Measurements from ENCODE around the gene TEK.
"Not testable (repeated sequence)": the region's sequence is repeated elsewhere in the genome, so short reads cannot be mapped to it uniquely, and the experiment has no call there.

Gene TEK

GRCh38 chr9:27202056-27202455 lies 93.0 kb downstream of the TEK start:
- H3K4me1 ChIP-seq (ENCODE audit: control insufficient read depth, low read depth, low read length): no peaks in the 10 kb centered on the region
- no peak overlapping the region for H3K9ac ChIP-seq (ENCODE audit: low read length)
- no peaks in the 10 kb centered on the region for H3K36me3 ChIP-seq (ENCODE audit: control insufficient read depth, low read depth, low read length)
- no peaks in the 10 kb centered on the region for H3K9me3 ChIP-seq (ENCODE audit: control insufficient read depth, low read depth, low read length)
- no peak overlapping the region for H3K4me3 ChIP-seq (ENCODE audit: low read length)
- no peak overlapping the region for H3K27ac ChIP-seq (ENCODE audit: low read length)
- no peaks in the 10 kb centered on the region for H3K27me3 ChIP-seq (ENCODE audit: control insufficient read depth, insufficient read depth, low read length)

GRCh38 chr9:27203783-27204182 lies 94.8 kb downstream of the TEK start:
- H3K27me3 ChIP-seq (ENCODE audit: control insufficient read depth, insufficient read depth, low read length): no peaks in the 10 kb centered on the region
- H3K36me3 ChIP-seq (ENCODE audit: control insufficient read depth, low read depth, low read length): no peaks in the 10 kb centered on the region
- H3K4me3 ChIP-seq (ENCODE audit: low read length): no peak overlapping the region
- H3K4me1 ChIP-seq (ENCODE audit: control insufficient read depth, low read depth, low read length): no peaks in the 10 kb centered on the region
- no peak overlapping the region for H3K27ac ChIP-seq (ENCODE audit: low read length)
- H3K9ac ChIP-seq (ENCODE audit: low read length): no peak overlapping the region
- no peaks in the 10 kb centered on the region for H3K9me3 ChIP-seq (ENCODE audit: control insufficient read depth, low read depth, low read length)

GRCh38 chr9:27204578-27204977 lies 95.6 kb downstream of the TEK start:
- Histone ChIP-seq H3K9ac (ENCODE audit: low read length) (no peak overlapping the region), H3K9me3 (ENCODE audit: control insufficient read depth, low read depth, low read length) (no peaks in the 10 kb centered on the region), H3K4me1 (ENCODE audit: control insufficient read depth, low read depth, low read length) (no peaks in the 10 kb centered on the region), H3K4me3 (ENCODE audit: low read length) (no peak overlapping the region), H3K27me3 (ENCODE audit: control insufficient read depth, insufficient read depth, low read length) (no peaks in the 10 kb centered on the region), H3K36me3 (ENCODE audit: control insufficient read depth, low read depth, low read length) (no peaks in the 10 kb centered on the region), H3K27ac (ENCODE audit: low read length) (no peak overlapping the region)

- Histone ChIP-seq H3K9ac (ENCODE audit: low read length) (no peak overlapping the region), H3K4me3 (ENCODE audit: low read length) (no peak overlapping the region), H3K27ac (ENCODE audit: low read length) (no peak overlapping the region), H3K27me3 (ENCODE audit: control insufficient read depth, insufficient read depth, low read length) (no peaks in the 10 kb centered on the region), H3K36me3 (ENCODE audit: control insufficient read depth, low read depth, low read length) (no peaks in the 10 kb centered on the region), H3K9me3 (ENCODE audit: control insufficient read depth, low read depth, low read length) (no peaks in the 10 kb centered on the region), H3K4me1 (ENCODE audit: control insufficient read depth, low read depth, low read length) (no peaks in the 10 kb centered on the region)
Measured at GRCh38 chr9:27205198-27205597, 96.2 kb downstream of the TEK start.

- no peak overlapping the region for H3K9ac ChIP-seq (ENCODE audit: low read length)
- no peaks in the 10 kb centered on the region for H3K4me1 ChIP-seq (ENCODE audit: control insufficient read depth, low read depth, low read length)
- no peaks in the 10 kb centered on the region for H3K27me3 ChIP-seq (ENCODE audit: control insufficient read depth, insufficient read depth, low read length)
- no peak overlapping the region for H3K4me3 ChIP-seq (ENCODE audit: low read length)
- H3K9me3 ChIP-seq (ENCODE audit: control insufficient read depth, low read depth, low read length): no peaks in the 10 kb centered on the region
- no peak overlapping the region for H3K27ac ChIP-seq (ENCODE audit: low read length)
- H3K36me3 ChIP-seq (ENCODE audit: control insufficient read depth, low read depth, low read length): no peaks in the 10 kb centered on the region
Measured at GRCh38 chr9:27206041-27206440, 97.0 kb downstream of the TEK start.

GRCh38 chr9:27209034-27209433 lies 100.0 kb downstream of the TEK start:
- no peaks in the 10 kb centered on the region for H3K9me3 ChIP-seq (ENCODE audit: control insufficient read depth, low read depth, low read length)

GRCh38 chr9:27210588-27210987 lies 101.6 kb downstream of the TEK start:
- Histone ChIP-seq H3K4me1 (ENCODE audit: control insufficient read depth, low read depth, low read length) (no peaks in the 10 kb centered on the region), H3K27ac (ENCODE audit: low read length) (no peak overlapping the region), H3K36me3 (ENCODE audit: control insufficient read depth, low read depth, low read length) (no peaks in the 10 kb centered on the region)

More at GRCh38 chr9:27209034-27209433, 100.0 kb downstream of the TEK start:
- no peak overlapping the region for H3K27ac ChIP-seq (ENCODE audit: low read length)
- no peak overlapping the region for H3K9ac ChIP-seq (ENCODE audit: low read length)
- no peaks in the 10 kb centered on the region for H3K4me1 ChIP-seq (ENCODE audit: control insufficient read depth, low read depth, low read length)
- no peaks in the 10 kb centered on the region for H3K27me3 ChIP-seq (ENCODE audit: control insufficient read depth, insufficient read depth, low read length)
- no peaks in the 10 kb centered on the region for H3K36me3 ChIP-seq (ENCODE audit: control insufficient read depth, low read depth, low read length)
- no peak overlapping the region for H3K4me3 ChIP-seq (ENCODE audit: low read length)

GRCh38 chr9:27212191-27212590 lies 103.2 kb downstream of the TEK start:
- H3K9me3 ChIP-seq (ENCODE audit: control insufficient read depth, low read depth, low read length): no peaks in the 10 kb centered on the region
- no peak overlapping the region for H3K9ac ChIP-seq (ENCODE audit: low read length)
- H3K27ac ChIP-seq (ENCODE audit: low read length): no peak overlapping the region
- H3K27me3 ChIP-seq (ENCODE audit: control insufficient read depth, insufficient read depth, low read length): no peaks in the 10 kb centered on the region
- no peaks in the 10 kb centered on the region for H3K36me3 ChIP-seq (ENCODE audit: control insufficient read depth, low read depth, low read length)
- no peak overlapping the region for H3K4me3 ChIP-seq (ENCODE audit: low read length)
- no peaks in the 10 kb centered on the region for H3K4me1 ChIP-seq (ENCODE audit: control insufficient read depth, low read depth, low read length)

More at GRCh38 chr9:27210588-27210987, 101.6 kb downstream of the TEK start:
- no peaks in the 10 kb centered on the region for H3K9me3 ChIP-seq (ENCODE audit: control insufficient read depth, low read depth, low read length)
- H3K9ac ChIP-seq (ENCODE audit: low read length): no peak overlapping the region
- no peak overlapping the region for H3K4me3 ChIP-seq (ENCODE audit: low read length)
- no peaks in the 10 kb centered on the region for H3K27me3 ChIP-seq (ENCODE audit: control insufficient read depth, insufficient read depth, low read length)

- H3K4me3 ChIP-seq (ENCODE audit: low read length): no peak overlapping the region
- no peaks in the 10 kb centered on the region for H3K36me3 ChIP-seq (ENCODE audit: control insufficient read depth, low read depth, low read length)
- no peak overlapping the region for H3K9ac ChIP-seq (ENCODE audit: low read length)
- no peaks in the 10 kb centered on the region for H3K9me3 ChIP-seq (ENCODE audit: control insufficient read depth, low read depth, low read length)
- no peak overlapping the region for H3K27ac ChIP-seq (ENCODE audit: low read length)
- H3K4me1 ChIP-seq (ENCODE audit: control insufficient read depth, low read depth, low read length): no peaks in the 10 kb centered on the region
- H3K27me3 ChIP-seq (ENCODE audit: control insufficient read depth, insufficient read depth, low read length): no peaks in the 10 kb centered on the region
Measured at GRCh38 chr9:27212621-27213020, 103.6 kb downstream of the TEK start.

- H3K27ac ChIP-seq (ENCODE audit: low read length): no peak overlapping the region
- H3K4me1 ChIP-seq (ENCODE audit: control insufficient read depth, low read depth, low read length): no peaks in the 10 kb centered on the region
- no peaks in the 10 kb centered on the region for H3K9me3 ChIP-seq (ENCODE audit: control insufficient read depth, low read depth, low read length)
- H3K27me3 ChIP-seq (ENCODE audit: control insufficient read depth, insufficient read depth, low read length): no peaks in the 10 kb centered on the region
- H3K4me3 ChIP-seq (ENCODE audit: low read length): no peak overlapping the region
- no peaks in the 10 kb centered on the region for H3K36me3 ChIP-seq (ENCODE audit: control insufficient read depth, low read depth, low read length)
- H3K9ac ChIP-seq (ENCODE audit: low read length): no peak overlapping the region
Measured at GRCh38 chr9:27227192-27227591, 118.2 kb downstream of the TEK start.

GRCh38 chr9:27239648-27240047 lies 130.6 kb downstream of the TEK start:
- H3K27ac ChIP-seq (ENCODE audit: low read length); H3K36me3 ChIP-seq (ENCODE audit: control insufficient read depth, low read depth, low read length); H3K27me3 ChIP-seq (ENCODE audit: control insufficient read depth, insufficient read depth, low read length); H3K9ac ChIP-seq (ENCODE audit: low read length); H3K4me1 ChIP-seq (ENCODE audit: control insufficient read depth, low read depth, low read length); H3K4me3 ChIP-seq (ENCODE audit: low read length): not testable (repeated sequence)
- H3K9me3 ChIP-seq (ENCODE audit: control insufficient read depth, low read depth, low read length): peaks cover 19% of the 10 kb centered on the region

GRCh38 chr9:27247756-27248155 lies 138.7 kb downstream of the TEK start:
- H3K27ac ChIP-seq (ENCODE audit: low read length): no peak overlapping the region
- no peaks in the 10 kb centered on the region for H3K27me3 ChIP-seq (ENCODE audit: control insufficient read depth, insufficient read depth, low read length)
- H3K9ac ChIP-seq (ENCODE audit: low read length): no peak overlapping the region
- no peaks in the 10 kb centered on the region for H3K9me3 ChIP-seq (ENCODE audit: control insufficient read depth, low read depth, low read length)
- no peaks in the 10 kb centered on the region for H3K4me1 ChIP-seq (ENCODE audit: control insufficient read depth, low read depth, low read length)
- H3K4me3 ChIP-seq (ENCODE audit: low read length): no peak overlapping the region
- H3K36me3 ChIP-seq (ENCODE audit: control insufficient read depth, low read depth, low read length): no peaks in the 10 kb centered on the region

All from iPS-18a (cell line).